Erythroblast (primary cell): ENCODE measurements around the gene LTBP1.

Experiments used
- GATA1 ChIP-seq: IDR thresholded peaks from 2 replicates; pipeline ENCODE4 v1.6.1; 2011; ENCODE audit warnings: low read depth, mild to moderate bottlenecking, control low read depth, low read length, moderate library complexity
- POLR2A ChIP-seq: IDR thresholded peaks from 2 replicates; pipeline ENCODE4 v1.6.1; 2011; ENCODE audit warnings: mild to moderate bottlenecking, low read length

GRCh38 chr2:33430856-33431255, 484.1 kb downstream of the LTBP1 start:
- TF ChIP-seq POLR2A (no peak), GATA1 (no peak)
